GM23338 (cell line): ENCODE data around the gene AKAP13.

Experiments used
- EZH2phosphoT487 ChIP-seq: fragments of 200-600 bp; sonication (generic); IDR thresholded peaks from one replicate; pipeline ENCODE4 v1.8.1; 2018; ENCODE audit warnings: antibody characterized with exemption; ENCODE audit not compliant: unreplicated experiment
- TF ChIP-seq, protein P1 (sequence below), 2 experiments: fragments of 200-600 bp in 1 of 2; sonication (generic) in 1 of 2; conservative IDR thresholded peaks; 2 replicates each; pipeline versions ENCODE4 v1.5.1 to v1.6.1; 2016 to 2017; ENCODE audit warnings: antibody characterized with exemption in 2 of 2, low read depth in 2 of 2, mild to moderate bottlenecking in 2 of 2, moderate library complexity in 1 of 2

DNA sequence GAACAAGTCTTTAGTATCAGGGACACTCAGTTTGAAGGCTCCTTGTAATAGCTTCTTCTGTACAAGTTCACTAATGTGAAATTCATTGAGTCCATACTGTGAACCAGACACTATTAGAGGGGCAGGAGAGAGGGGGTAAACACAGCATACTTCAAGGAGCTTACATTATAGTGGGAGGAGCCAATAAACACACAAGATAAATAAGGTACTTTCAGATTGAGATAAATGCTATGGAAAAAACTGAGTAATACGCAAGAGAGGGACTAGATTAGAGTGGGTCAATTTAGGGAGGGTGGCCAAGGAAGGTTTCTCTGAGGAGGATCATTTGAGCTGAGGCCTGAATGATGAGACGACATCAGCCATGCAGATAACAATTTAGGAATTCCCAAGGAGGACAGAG, 3.1 kb upstream of the AKAP13 start:
- TF ChIP-seq, protein P1, sequence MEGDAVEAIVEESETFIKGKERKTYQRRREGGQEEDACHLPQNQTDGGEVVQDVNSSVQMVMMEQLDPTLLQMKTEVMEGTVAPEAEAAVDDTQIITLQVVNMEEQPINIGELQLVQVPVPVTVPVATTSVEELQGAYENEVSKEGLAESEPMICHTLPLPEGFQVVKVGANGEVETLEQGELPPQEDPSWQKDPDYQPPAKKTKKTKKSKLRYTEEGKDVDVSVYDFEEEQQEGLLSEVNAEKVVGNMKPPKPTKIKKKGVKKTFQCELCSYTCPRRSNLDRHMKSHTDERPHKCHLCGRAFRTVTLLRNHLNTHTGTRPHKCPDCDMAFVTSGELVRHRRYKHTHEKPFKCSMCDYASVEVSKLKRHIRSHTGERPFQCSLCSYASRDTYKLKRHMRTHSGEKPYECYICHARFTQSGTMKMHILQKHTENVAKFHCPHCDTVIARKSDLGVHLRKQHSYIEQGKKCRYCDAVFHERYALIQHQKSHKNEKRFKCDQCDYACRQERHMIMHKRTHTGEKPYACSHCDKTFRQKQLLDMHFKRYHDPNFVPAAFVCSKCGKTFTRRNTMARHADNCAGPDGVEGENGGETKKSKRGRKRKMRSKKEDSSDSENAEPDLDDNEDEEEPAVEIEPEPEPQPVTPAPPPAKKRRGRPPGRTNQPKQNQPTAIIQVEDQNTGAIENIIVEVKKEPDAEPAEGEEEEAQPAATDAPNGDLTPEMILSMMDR (conservative IDR thresholded peaks at IDR 0.05; ENCODE audit: low read depth in 2 of 2): no peak
- no peak for TF ChIP-seq EZH2phosphoT487
